Measurements from ENCODE around the gene SLC66A2. TPM values are rescaled to one million over a fixed set of nuclear protein-coding genes. Genes with fewer than 3 reads are reported as not detected.
"Not testable (repeated sequence)": the region's sequence is repeated elsewhere in the genome, so short reads cannot be mapped to it uniquely, and the experiment has no call there.

Gene SLC66A2
- total RNA-seq, 1 experiment from 2014 or later = 19.5 TPM

- intact Hi-C loops (cut with micrococcal nuclease; ENCODE audit: unreplicated experiment) = loop anchor here (10.0 kb wide), 1 partner anchor 286 kb away; the partner anchor contains the start of gene CTDP1
- Mint-ChIP-seq H3K27ac (ENCODE audit: unreplicated experiment) (no peak overlapping the region), H3K9me3 (ENCODE audit: unreplicated experiment) (no peaks in the 10 kb centered on the region), H3K36me3 (ENCODE audit: insufficient read depth, unreplicated experiment) (peaks cover 7% of the 10 kb centered on the region), H3K4me3 (ENCODE audit: unreplicated experiment) (no peak overlapping the region), H3K27me3 (ENCODE audit: insufficient read depth, unreplicated experiment) (no peaks in the 10 kb centered on the region), H3K4me1 (ENCODE audit: low read depth, unreplicated experiment) (peaks cover 7% of the 10 kb centered on the region)
- H3K27me3 ChIP-seq (replicated peaks; ENCODE audit: control insufficient read depth, insufficient read depth, low read length) = no peaks in the 10 kb centered on the region
- DNase-seq = no peak
- BruUV-seq (replicated peaks) = no TSS peak
- no peaks in the 10 kb centered on the region for H3K36me3 ChIP-seq (ENCODE audit: control insufficient read depth, insufficient read depth, low read length)
- ChIA-PET CTCF (no interaction called here), POLR2A (interaction anchor here (0.8 kb wide), 1 partner anchor 73 kb away, joined by 10 read pairs; the partner anchor contains the start of gene RBFA)
- peaks cover 7% of the 10 kb centered on the region; the same call in 1 of the 2 replicates for H3K4me1 ChIP-seq
- no peak for TF ChIP-seq CTCF (IDR thresholded peaks at IDR 0.05; ENCODE audit: insufficient read depth in 1 of 2, low read depth in 1 of 2, low read length in 1 of 2, severe bottlenecking in 1 of 2, unreplicated experiment in 1 of 2)
- no peaks in the 10 kb centered on the region for H3K9me3 ChIP-seq
- H3K4me3 ChIP-seq (ENCODE audit: low read depth, low read length) = no peak overlapping the region
Measured at GRCh38 chr18:79960921-79961526, 9.6 kb upstream of the SLC66A2 start.

GRCh38 chr18:79960161-79960801 is 8.8 kb upstream of the SLC66A2 start:
- H3K9me3 ChIP-seq; H3K4me3 ChIP-seq (ENCODE audit: low read depth, low read length); H3K4me3 Mint-ChIP-seq (ENCODE audit: unreplicated experiment); H3K4me1 Mint-ChIP-seq (ENCODE audit: low read depth, unreplicated experiment); CTCF ChIA-PET; H3K27me3 Mint-ChIP-seq (ENCODE audit: insufficient read depth, unreplicated experiment); H3K4me1 ChIP-seq; H3K36me3 Mint-ChIP-seq (ENCODE audit: insufficient read depth, unreplicated experiment); H3K27ac Mint-ChIP-seq (ENCODE audit: unreplicated experiment); DNase-seq; H3K9me3 Mint-ChIP-seq (ENCODE audit: unreplicated experiment); H3K36me3 ChIP-seq (ENCODE audit: control insufficient read depth, insufficient read depth, low read length); BruUV-seq (replicated peaks); H3K27me3 ChIP-seq (replicated peaks; ENCODE audit: control insufficient read depth, insufficient read depth, low read length): not testable (repeated sequence)
- POLR2A ChIA-PET = interaction anchor here (0.6 kb wide), 1 partner anchor 74 kb away, joined by 4 read pairs; the partner anchor contains the start of gene RBFA
- intact Hi-C loops (cut with micrococcal nuclease; ENCODE audit: unreplicated experiment) = loop anchor here (10.0 kb wide), 1 partner anchor 285 kb away; the partner anchor contains the start of gene CTDP1

- Mint-ChIP-seq H3K9me3 (ENCODE audit: unreplicated experiment) (no peaks in the 10 kb centered on the region), H3K36me3 (ENCODE audit: insufficient read depth, unreplicated experiment) (no peaks in the 10 kb centered on the region), H3K4me3 (ENCODE audit: unreplicated experiment) (no peak overlapping the region), H3K27me3 (ENCODE audit: insufficient read depth, unreplicated experiment) (no peaks in the 10 kb centered on the region), H3K27ac (ENCODE audit: unreplicated experiment) (no peak overlapping the region), H3K4me1 (ENCODE audit: low read depth, unreplicated experiment) (peaks cover 7% of the 10 kb centered on the region)
- DNase-seq = no peak
- H3K9me3 ChIP-seq = no peaks in the 10 kb centered on the region
- ChIA-PET CTCF (no interaction called here), POLR2A (no interaction called here)
- H3K36me3 ChIP-seq (ENCODE audit: control insufficient read depth, insufficient read depth, low read length) = no peaks in the 10 kb centered on the region
- no peak overlapping the region for H3K4me3 ChIP-seq (ENCODE audit: low read depth, low read length)
- intact Hi-C loops (cut with micrococcal nuclease; ENCODE audit: unreplicated experiment) = no loop called here
- H3K4me1 ChIP-seq = peaks cover 7% of the 10 kb centered on the region; the same call in 1 of the 2 replicates
- no peak for TF ChIP-seq CTCF (IDR thresholded peaks at IDR 0.05; ENCODE audit: insufficient read depth in 1 of 2, low read depth in 1 of 2, low read length in 1 of 2, severe bottlenecking in 1 of 2, unreplicated experiment in 1 of 2)
- no TSS peak for BruUV-seq (replicated peaks)
- H3K27me3 ChIP-seq (replicated peaks; ENCODE audit: control insufficient read depth, insufficient read depth, low read length) = no peaks in the 10 kb centered on the region
Measured at GRCh38 chr18:79958981-79959380, 7.5 kb upstream of the SLC66A2 start.
